CD14-positive monocyte (primary cell): ENCODE results near the gene AHNAK. TPM values are rescaled to one million over a fixed set of nuclear protein-coding genes. Genes with fewer than 3 reads are reported as not detected.
A peak's percentile ranks its signal among the peaks of the same experiment; 100 is the strongest.

Experiments used
- DNase-seq, 3 donors: peaks; one replicate each; pipeline ENCODE4 v3.0.0-alpha.2; 2011 to 2022
- H2AFZ ChIP-seq: 2 replicates; pipeline ENCODE4 v1.6.0; 2012; ENCODE audit warnings: mild to moderate bottlenecking, low read depth, low read length, inconsistent platforms; ENCODE audit not compliant: insufficient read depth, poor library complexity, severe bottlenecking
- H3K27ac ChIP-seq, 2 donors: 1 replicate in 1 of 2; 2 replicates in 1 of 2; pipeline ENCODE4 v1.5.1; 2012 to 2013; ENCODE audit warnings: low read length in 2 of 2, control low read depth in 1 of 2, inconsistent platforms in 1 of 2, low read depth in 1 of 2, mild to moderate bottlenecking in 1 of 2
- H3K27me3 ChIP-seq, 2 donors: one replicate each; pipeline versions ENCODE4 v1.6.0 to v1.6.1; 2011 to 2013; ENCODE audit warnings: low read length in 2 of 2; ENCODE audit not compliant: control insufficient read depth in 2 of 2, insufficient read depth in 2 of 2
- H3K36me3 ChIP-seq, 2 donors: replicated peaks in 1 of 2; 1 replicate in 1 of 2; 2 replicates in 1 of 2; pipeline versions ENCODE4 v1.5.1 to v1.6.1; 2012 to 2013; ENCODE audit warnings: low read length in 2 of 2, control low read depth in 1 of 2, inconsistent platforms in 1 of 2, mild to moderate bottlenecking in 1 of 2; ENCODE audit not compliant: insufficient read depth in 2 of 2, control insufficient read depth in 1 of 2
- H3K4me1 ChIP-seq, 2 donors: 1 replicate in 1 of 2; 2 replicates in 1 of 2; pipeline versions ENCODE4 v1.5.1 to v1.6.1; 2012 to 2013; ENCODE audit warnings: low read length in 2 of 2, control low read depth in 1 of 2, inconsistent platforms in 1 of 2, mild to moderate bottlenecking in 1 of 2, moderate library complexity in 1 of 2; ENCODE audit not compliant: insufficient read depth in 2 of 2, control insufficient read depth in 1 of 2
- H3K4me2 ChIP-seq: replicated peaks from 2 replicates; pipeline ENCODE3; 2012; ENCODE audit warnings: low read length, moderate library complexity, mild to moderate bottlenecking; ENCODE audit not compliant: poor library complexity, severe bottlenecking; ENCODE audit errors: extremely low read depth
- H3K4me3 ChIP-seq, 3 experiments: fragments of 200-600 bp in 1 of 3; sonication (generic) in 1 of 3; replicated peaks in 1 of 3; 1 replicate in 2 of 3; 2 replicates in 1 of 3; pipeline ENCODE4 v1.5.1; 2011 to 2013; ENCODE audit warnings: low read length in 3 of 3, mild to moderate bottlenecking in 3 of 3, control low read depth in 2 of 3, low read depth in 2 of 3, inconsistent platforms in 1 of 3, moderate library complexity in 1 of 3
- H3K79me2 ChIP-seq: 2 replicates; pipeline ENCODE4 v1.6.0; 2012; ENCODE audit warnings: mild to moderate bottlenecking, control low read depth, inconsistent platforms, low read length, moderate library complexity; ENCODE audit not compliant: insufficient read depth
- H3K9ac ChIP-seq: 2 replicates; pipeline ENCODE4 v1.6.0; 2017; ENCODE audit warnings: low read length, mild to moderate bottlenecking; ENCODE audit not compliant: insufficient read depth, poor library complexity, severe bottlenecking
- H3K9me3 ChIP-seq, 2 donors: replicated peaks in 1 of 2; 1 replicate in 1 of 2; 2 replicates in 1 of 2; pipeline versions ENCODE4 v1.5.1 to v1.6.1; 2012 to 2013; ENCODE audit warnings: low read length in 2 of 2, control low read depth in 1 of 2; ENCODE audit not compliant: control insufficient read depth in 1 of 2, insufficient read depth in 1 of 2
- H4K20me1 ChIP-seq: 2 replicates; pipeline ENCODE4 v1.6.0; 2012; ENCODE audit warnings: mild to moderate bottlenecking, low read length, control low read depth, moderate library complexity; ENCODE audit not compliant: insufficient read depth
- H3K27ac Mint-ChIP-seq, 7 donors: one replicate each; pipeline ENCODE4 v1.8.0; 2020; ENCODE audit warnings: mild to moderate bottlenecking in 7 of 7, mixed read lengths in 7 of 7, moderate library complexity in 6 of 7, inconsistent platforms in 2 of 7
- H3K27me3 Mint-ChIP-seq, 3 donors: one replicate each; pipeline ENCODE4 v1.8.0; 2021 to 2022; ENCODE audit warnings: low read depth in 3 of 3, mild to moderate bottlenecking in 3 of 3, mixed read lengths in 3 of 3, moderate library complexity in 3 of 3, inconsistent platforms in 1 of 3
- H3K36me3 Mint-ChIP-seq, 2 donors: one replicate each; pipeline ENCODE4 v1.8.0; 2020; ENCODE audit warnings: mixed read lengths in 2 of 2, inconsistent platforms in 1 of 2, mild to moderate bottlenecking in 1 of 2
- H3K4me1 Mint-ChIP-seq: one replicate; pipeline ENCODE4 v1.8.0; 2020; ENCODE audit warnings: mild to moderate bottlenecking, mixed read lengths
- H3K4me3 Mint-ChIP-seq, 2 donors: one replicate each; pipeline ENCODE4 v1.8.0; 2020; ENCODE audit warnings: mild to moderate bottlenecking in 2 of 2, mixed read lengths in 2 of 2, moderate library complexity in 1 of 2
- H3K9me3 Mint-ChIP-seq, 7 donors: one replicate each; pipeline ENCODE4 v1.8.0; 2020 to 2022; ENCODE audit warnings: mixed read lengths in 7 of 7, mild to moderate bottlenecking in 6 of 7, moderate library complexity in 6 of 7, inconsistent platforms in 2 of 7
- WGBS: methylation state at CpG from one replicate; pipeline ENCODE4 v1.1.5; 2013; ENCODE audit warnings: missing lambda C conversion rate; ENCODE audit not compliant: insufficient coverage; 5-methylcytosine and 5-hydroxymethylcytosine counted together
- intact Hi-C, 2 donors: fragments of 100-400 bp; cut with micrococcal nuclease; formaldehyde crosslinking; loops; one replicate each; pipeline versions ENCODE4 v1.15.0 to v1.15.1; 2023
- polyA plus RNA-seq, 3 donors: library from polyadenylated mRNA; depleted of rRNA in 1 of 3; unstranded in 2 of 3; stranded (reverse) in 1 of 3; fragments of 300-500 nt in 2 of 3; fragments of >200 nt in 1 of 3; fragmentation: Illumina TruSeq in 2 of 3; gene quantifications; 1 replicate in 2 of 3; 2 replicates in 1 of 3; pipeline ENCODE4 v1.2.3, GENCODE V29; 2012 to 2021
- TF ChIP-seq, protein P1 (sequence below): fragments of 200-600 bp; IDR thresholded peaks from one replicate; pipeline ENCODE4 v1.8.0; 2022; ENCODE audit warnings: antibody characterized with exemption, mild to moderate bottlenecking

The AHNAK gene
- polyA plus RNA-seq, 3 donors = 80.0 to 201 (median 103) TPM

DNA sequence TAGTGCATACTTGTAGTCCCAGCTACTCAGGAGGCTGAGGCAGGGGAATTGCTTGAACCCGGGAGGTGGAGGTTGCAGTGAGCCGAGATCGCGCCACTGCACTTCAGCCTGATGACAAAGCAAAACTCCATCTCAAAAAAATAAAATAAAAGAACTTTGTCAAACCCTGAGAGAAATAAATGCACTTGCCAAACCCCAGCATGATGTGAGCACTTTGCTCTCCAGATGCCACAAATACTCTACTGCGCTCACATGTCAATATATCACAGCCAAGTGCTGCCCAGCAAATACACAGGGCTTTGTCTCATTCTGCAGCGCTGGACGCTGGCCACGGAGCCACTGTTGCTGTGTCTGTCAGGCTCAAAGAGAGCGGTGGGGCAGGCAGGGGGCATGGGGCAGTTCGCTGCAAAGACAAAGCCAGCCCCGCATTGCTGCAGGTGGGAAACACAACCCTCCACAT is 45.1 kb downstream of the AHNAK start:
- TF ChIP-seq, protein P1, sequence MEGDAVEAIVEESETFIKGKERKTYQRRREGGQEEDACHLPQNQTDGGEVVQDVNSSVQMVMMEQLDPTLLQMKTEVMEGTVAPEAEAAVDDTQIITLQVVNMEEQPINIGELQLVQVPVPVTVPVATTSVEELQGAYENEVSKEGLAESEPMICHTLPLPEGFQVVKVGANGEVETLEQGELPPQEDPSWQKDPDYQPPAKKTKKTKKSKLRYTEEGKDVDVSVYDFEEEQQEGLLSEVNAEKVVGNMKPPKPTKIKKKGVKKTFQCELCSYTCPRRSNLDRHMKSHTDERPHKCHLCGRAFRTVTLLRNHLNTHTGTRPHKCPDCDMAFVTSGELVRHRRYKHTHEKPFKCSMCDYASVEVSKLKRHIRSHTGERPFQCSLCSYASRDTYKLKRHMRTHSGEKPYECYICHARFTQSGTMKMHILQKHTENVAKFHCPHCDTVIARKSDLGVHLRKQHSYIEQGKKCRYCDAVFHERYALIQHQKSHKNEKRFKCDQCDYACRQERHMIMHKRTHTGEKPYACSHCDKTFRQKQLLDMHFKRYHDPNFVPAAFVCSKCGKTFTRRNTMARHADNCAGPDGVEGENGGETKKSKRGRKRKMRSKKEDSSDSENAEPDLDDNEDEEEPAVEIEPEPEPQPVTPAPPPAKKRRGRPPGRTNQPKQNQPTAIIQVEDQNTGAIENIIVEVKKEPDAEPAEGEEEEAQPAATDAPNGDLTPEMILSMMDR = no peak
- WGBS = 25% methylated on average over 6 of the region's 11 CpGs

DNA sequence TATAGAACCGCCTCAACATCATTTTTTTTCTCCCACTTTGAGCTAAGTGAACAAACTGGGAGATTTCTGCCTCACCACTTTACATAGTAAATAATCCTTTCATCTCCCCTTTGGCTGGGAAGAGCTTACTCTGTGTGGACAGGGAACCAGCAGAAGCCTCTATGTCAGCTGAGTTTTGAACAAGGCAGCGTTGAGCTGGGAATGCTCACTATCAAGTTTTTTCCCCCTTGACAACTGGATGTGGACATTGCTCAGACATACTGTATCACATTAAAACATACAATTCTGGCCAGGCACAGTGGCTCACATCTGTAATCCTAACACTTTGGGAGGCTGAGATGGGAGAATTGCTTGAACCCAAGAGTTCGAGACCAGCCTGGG is 46.0 kb downstream of the AHNAK start:
- H3K9ac ChIP-seq = no peak overlapping the region
- no peaks in the 10 kb centered on the region for H3K79me2 ChIP-seq
- no peak for DNase-seq
- no CpG with 5 or more reads among the region's 3 CpGs for WGBS
- no peaks in the 10 kb centered on the region for H3K36me3 ChIP-seq
- peak overlapping the region; percentile 92 to 98 (median 95) for H3K27ac Mint-ChIP-seq
- H3K9me3 ChIP-seq = no peaks in the 10 kb centered on the region
- no peak overlapping the region for H3K4me3 Mint-ChIP-seq
- H3K4me2 ChIP-seq = no peak overlapping the region
- no peak overlapping the region for H2AFZ ChIP-seq
- peaks cover 87% of the 10 kb centered on the region for H3K4me1 Mint-ChIP-seq
- TF ChIP-seq, protein P1 = no peak
- peaks cover 0 to 9% of the 10 kb centered on the region in 2 donors for H3K36me3 Mint-ChIP-seq
- no peaks in the 10 kb centered on the region for H3K27me3 ChIP-seq
- H3K4me1 ChIP-seq = peaks cover 85 to 90% of the 10 kb centered on the region in 2 donors
- H3K9me3 Mint-ChIP-seq = peaks cover 0 to 6% (median 0%) of the 10 kb centered on the region in 7 donors
- no peak overlapping the region for H3K4me3 ChIP-seq
- H4K20me1 ChIP-seq = no peaks in the 10 kb centered on the region
- peak overlapping the region; percentile 75 to 87 for H3K27ac ChIP-seq
- intact Hi-C loops = loop anchor here in 1 of 2 donors (5.0 kb wide), 1 partner anchor 73 kb away; no protein-coding TSS in a partner anchor
- peaks cover 0 to 3% (median 0%) of the 10 kb centered on the region in 3 donors for H3K27me3 Mint-ChIP-seq

More for the DNA sequence above, 45.1 kb downstream of the AHNAK start:
- no peaks in the 10 kb centered on the region for H3K9me3 ChIP-seq
- H3K27ac ChIP-seq = peak overlapping the region; percentile 22 to 61
- Mint-ChIP-seq H3K9me3 (peaks cover 0 to 6% (median 0%) of the 10 kb centered on the region in 7 donors), H3K4me3 (peak overlapping the region in 1 of 2 donors; percentile 17), H3K36me3 (peaks cover 0 to 9% of the 10 kb centered on the region in 2 donors), H3K4me1 (peaks cover 85% of the 10 kb centered on the region), H3K27ac (peak overlapping the region; percentile 58 to 98 (median 94)), H3K27me3 (peaks cover 0 to 3% (median 0%) of the 10 kb centered on the region in 3 donors)
- H3K79me2 ChIP-seq = no peaks in the 10 kb centered on the region
- intact Hi-C loops = loop anchor here in 1 of 2 donors (5.0 kb wide), 1 partner anchor 74 kb away; no protein-coding TSS in a partner anchor
- no peaks in the 10 kb centered on the region for H3K27me3 ChIP-seq
- peak overlapping the region in 1 of 3 experiments; percentile 12 for H3K4me3 ChIP-seq
- no peak overlapping the region for H3K9ac ChIP-seq
- no peak overlapping the region for H2AFZ ChIP-seq
- no peaks in the 10 kb centered on the region for H3K36me3 ChIP-seq
- no peaks in the 10 kb centered on the region for H4K20me1 ChIP-seq
- H3K4me2 ChIP-seq = peak overlapping the region; percentile 38
- peaks cover 77 to 84% of the 10 kb centered on the region in 2 donors for H3K4me1 ChIP-seq
- no peak for DNase-seq
